MM.1S (cell line): ENCODE data around the gene CDH4.

Experiments
- DNase-seq: peaks from one replicate; pipeline ENCODE4 v3.0.0-alpha.2; 2015
- H2AFZ ChIP-seq: fragments of 300-600 bp; sonication (generic); 2 replicates; pipeline ENCODE4 v1.6.0; 2016; ENCODE audit warnings: antibody characterized with exemption, low read length
- H3F3A ChIP-seq: fragments of 300-600 bp; sonication (generic); 2 replicates; pipeline ENCODE4 v1.6.1; 2016; ENCODE audit warnings: mild to moderate bottlenecking, antibody characterized with exemption, low read length, moderate library complexity, mixed read lengths; ENCODE audit not compliant: insufficient read depth
- H3K27ac ChIP-seq: fragments of 300-600 bp; sonication (generic); 2 replicates; pipeline ENCODE4 v1.5.1; 2016; ENCODE audit warnings: mild to moderate bottlenecking, low read length
- H3K27me3 ChIP-seq: fragments of 300-600 bp; sonication (generic); replicated peaks from 2 replicates; pipeline ENCODE4 v1.6.0; 2016; ENCODE audit warnings: low read length; ENCODE audit not compliant: insufficient read depth
- H3K36me3 ChIP-seq: fragments of 300-600 bp; sonication (generic); replicated peaks from 2 replicates; pipeline ENCODE4 v1.6.1; 2016; ENCODE audit warnings: mild to moderate bottlenecking, low read length, mixed read lengths; ENCODE audit not compliant: insufficient read depth
- H3K4me1 ChIP-seq: fragments of 300-600 bp; sonication (generic); 2 replicates; pipeline ENCODE4 v1.6.1; 2016; ENCODE audit warnings: low read length, mixed read lengths
- H3K4me2 ChIP-seq: fragments of 300-600 bp; sonication (generic); 2 replicates; pipeline ENCODE4 v1.6.0; 2016; ENCODE audit warnings: low read depth, low read length
- H3K4me3 ChIP-seq: fragments of 300-600 bp; sonication (generic); 2 replicates; pipeline ENCODE4 v1.5.1; 2016; ENCODE audit warnings: low read length, mixed read lengths
- H3K79me2 ChIP-seq: fragments of 300-600 bp; sonication (generic); 2 replicates; pipeline ENCODE4 v1.6.1; 2016; ENCODE audit warnings: mixed run types, low read length, mixed read lengths
- H3K9ac ChIP-seq: fragments of 300-600 bp; sonication (generic); 2 replicates; pipeline ENCODE4 v1.6.1; 2016; ENCODE audit warnings: low read length, mixed read lengths
- H3K9me2 ChIP-seq: fragments of 300-600 bp; sonication (generic); replicated peaks from 2 replicates; pipeline ENCODE4 v1.6.1; 2016; ENCODE audit warnings: mild to moderate bottlenecking, low read length, mixed read lengths; ENCODE audit not compliant: insufficient read depth
- H3K9me3 ChIP-seq: fragments of 300-600 bp; sonication (generic); replicated peaks from 2 replicates; pipeline ENCODE4 v1.6.1; 2016; ENCODE audit warnings: mild to moderate bottlenecking, low read length, mixed read lengths; ENCODE audit not compliant: insufficient read depth
- H4K20me1 ChIP-seq: fragments of 300-600 bp; sonication (generic); 2 replicates; pipeline ENCODE4 v1.6.1; 2016; ENCODE audit warnings: mild to moderate bottlenecking, low read length, moderate library complexity, mixed read lengths; ENCODE audit not compliant: insufficient read depth
- EZH2 ChIP-seq: fragments of 300-600 bp; sonication (generic); optimal IDR thresholded peaks from 2 replicates; pipeline ENCODE3; 2017; ENCODE audit warnings: low read depth, mild to moderate bottlenecking, antibody characterized with exemption, low read length, mixed read lengths
- EZH2phosphoT487 ChIP-seq: fragments of 300-600 bp; sonication (generic); IDR thresholded peaks from 2 replicates; pipeline ENCODE4 v1.6.1; 2018; ENCODE audit warnings: antibody characterized with exemption, low read length
- TF ChIP-seq, protein P1 (sequence below): fragments of 300-600 bp; sonication (generic); IDR thresholded peaks from 2 replicates; pipeline ENCODE4 v1.5.1; 2016; ENCODE audit warnings: antibody characterized with exemption, low read length, mixed read lengths

Gene CDH4

DNA sequence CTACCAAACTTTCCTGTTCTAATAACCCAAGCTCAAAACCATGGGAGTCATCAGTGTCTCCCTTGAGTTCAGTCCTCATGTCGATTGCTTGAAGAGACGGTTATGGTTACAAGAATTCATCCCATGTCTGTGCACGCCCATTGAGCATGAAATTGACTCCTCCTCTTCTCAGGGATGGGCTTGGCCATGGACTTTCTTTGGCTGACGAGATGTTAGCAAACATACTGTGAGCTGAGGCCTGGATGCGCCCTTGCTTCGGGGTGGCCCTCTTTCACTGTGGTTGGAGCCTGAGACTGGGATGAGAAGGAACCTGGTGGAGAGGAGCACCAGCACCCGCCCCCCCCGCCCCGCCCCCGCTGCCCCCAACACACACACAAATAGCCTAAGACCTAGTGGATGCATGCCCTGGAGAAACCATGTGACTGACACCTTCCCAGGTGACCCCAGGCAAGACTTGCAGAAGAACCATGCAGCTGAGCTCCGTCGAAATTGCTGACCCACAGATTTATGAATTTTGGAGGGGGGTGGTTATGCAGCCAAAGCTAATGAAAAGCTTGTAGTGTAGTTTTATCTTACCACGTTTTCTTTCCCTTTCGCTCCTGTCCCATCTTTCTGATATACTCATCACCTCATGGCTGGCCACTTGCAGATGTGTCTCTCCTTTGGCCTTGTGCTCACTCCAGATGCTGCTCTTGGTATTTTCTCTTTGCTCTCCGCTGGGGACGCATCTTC lies 231.4 kb downstream of the CDH4 start:
- TF ChIP-seq EZH2phosphoT487 (no peak), EZH2 (no peak)
- TF ChIP-seq, protein P1, sequence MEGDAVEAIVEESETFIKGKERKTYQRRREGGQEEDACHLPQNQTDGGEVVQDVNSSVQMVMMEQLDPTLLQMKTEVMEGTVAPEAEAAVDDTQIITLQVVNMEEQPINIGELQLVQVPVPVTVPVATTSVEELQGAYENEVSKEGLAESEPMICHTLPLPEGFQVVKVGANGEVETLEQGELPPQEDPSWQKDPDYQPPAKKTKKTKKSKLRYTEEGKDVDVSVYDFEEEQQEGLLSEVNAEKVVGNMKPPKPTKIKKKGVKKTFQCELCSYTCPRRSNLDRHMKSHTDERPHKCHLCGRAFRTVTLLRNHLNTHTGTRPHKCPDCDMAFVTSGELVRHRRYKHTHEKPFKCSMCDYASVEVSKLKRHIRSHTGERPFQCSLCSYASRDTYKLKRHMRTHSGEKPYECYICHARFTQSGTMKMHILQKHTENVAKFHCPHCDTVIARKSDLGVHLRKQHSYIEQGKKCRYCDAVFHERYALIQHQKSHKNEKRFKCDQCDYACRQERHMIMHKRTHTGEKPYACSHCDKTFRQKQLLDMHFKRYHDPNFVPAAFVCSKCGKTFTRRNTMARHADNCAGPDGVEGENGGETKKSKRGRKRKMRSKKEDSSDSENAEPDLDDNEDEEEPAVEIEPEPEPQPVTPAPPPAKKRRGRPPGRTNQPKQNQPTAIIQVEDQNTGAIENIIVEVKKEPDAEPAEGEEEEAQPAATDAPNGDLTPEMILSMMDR = no peak
- Histone ChIP-seq H3K36me3 (no peaks in the 10 kb centered on the region), H3K27me3 (peaks cover 42% of the 10 kb centered on the region), H3K4me3 (no peak overlapping the region), H3K79me2 (no peaks in the 10 kb centered on the region), H4K20me1 (no peaks in the 10 kb centered on the region), H3K9me3 (no peaks in the 10 kb centered on the region), H3K9me2 (no peaks in the 10 kb centered on the region), H3K27ac (no peak overlapping the region), H2AFZ (no peak overlapping the region), H3F3A (no peaks in the 10 kb centered on the region), H3K4me1 (no peaks in the 10 kb centered on the region), H3K4me2 (no peak overlapping the region), H3K9ac (no peak overlapping the region)
- DNase-seq = no peak

- no peaks in the 10 kb centered on the region for H3K79me2 ChIP-seq
- no peaks in the 10 kb centered on the region for H3K4me1 ChIP-seq
- H3K27me3 ChIP-seq = peaks cover 36% of the 10 kb centered on the region
- TF ChIP-seq EZH2phosphoT487 = no peak
- TF ChIP-seq EZH2 = no peak
- TF ChIP-seq, protein P1 = no peak
- no peak for DNase-seq
- H3K36me3 ChIP-seq = no peaks in the 10 kb centered on the region
- no peaks in the 10 kb centered on the region for H4K20me1 ChIP-seq
- H3K27ac ChIP-seq = no peak overlapping the region
- no peak overlapping the region for H2AFZ ChIP-seq
- no peaks in the 10 kb centered on the region for H3K9me3 ChIP-seq
- H3K9me2 ChIP-seq = no peaks in the 10 kb centered on the region
- H3F3A ChIP-seq = no peaks in the 10 kb centered on the region
- H3K4me2 ChIP-seq = no peak overlapping the region
- no peak overlapping the region for H3K9ac ChIP-seq
- H3K4me3 ChIP-seq = no peak overlapping the region
Observed at GRCh38 chr20:61486198-61486597, 234.1 kb downstream of the CDH4 start.

DNA sequence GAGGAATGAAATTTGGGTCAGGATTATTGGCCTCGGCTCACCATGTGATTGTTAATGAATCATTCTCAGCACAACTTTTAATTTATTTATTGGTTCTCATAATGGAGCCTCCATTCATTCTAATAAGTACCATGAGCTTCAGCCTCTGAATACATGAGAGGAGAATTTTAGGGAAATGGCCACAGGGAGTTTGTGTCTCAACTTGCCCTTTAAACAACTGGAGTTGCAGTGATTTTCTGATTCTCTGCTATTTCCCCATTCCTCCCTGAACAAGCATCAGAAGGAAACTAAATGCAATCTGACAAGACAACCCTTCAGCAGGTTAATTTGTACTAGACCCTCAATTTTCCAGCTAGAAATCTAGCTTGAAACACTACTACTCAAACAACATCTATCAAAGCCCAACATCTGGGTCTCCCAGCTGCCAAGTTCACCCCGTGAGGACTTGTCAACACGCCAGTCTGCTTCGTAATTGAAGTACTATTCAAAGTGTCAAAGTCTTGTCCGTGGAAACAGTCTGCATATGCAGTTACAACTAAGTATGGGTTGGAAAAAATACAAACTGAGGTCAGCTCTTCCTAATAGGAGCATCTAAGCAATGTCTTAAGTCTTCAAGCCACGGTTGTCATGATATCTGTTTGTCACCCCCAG lies 235.4 kb downstream of the CDH4 start:
- H4K20me1 ChIP-seq = no peaks in the 10 kb centered on the region
- no peak overlapping the region for H3K4me2 ChIP-seq
- H2AFZ ChIP-seq = no peak overlapping the region
- no peaks in the 10 kb centered on the region for H3K9me3 ChIP-seq
- H3K9ac ChIP-seq = no peak overlapping the region
- H3F3A ChIP-seq = no peaks in the 10 kb centered on the region
- no peaks in the 10 kb centered on the region for H3K79me2 ChIP-seq
- no peak overlapping the region for H3K4me3 ChIP-seq
- no peaks in the 10 kb centered on the region for H3K9me2 ChIP-seq
- H3K4me1 ChIP-seq = no peaks in the 10 kb centered on the region
- TF ChIP-seq EZH2 = no peak
- TF ChIP-seq EZH2phosphoT487 = no peak
- TF ChIP-seq, protein P1 = no peak
- no peak for DNase-seq
- H3K27ac ChIP-seq = no peak overlapping the region
- H3K36me3 ChIP-seq = no peaks in the 10 kb centered on the region
- peaks cover 33% of the 10 kb centered on the region for H3K27me3 ChIP-seq
